ENCODE results near the gene RXRB. TPM values are rescaled to one million over a fixed set of nuclear protein-coding genes. Genes with fewer than 3 reads are reported as not detected.
A peak's percentile ranks its signal among the peaks of the same experiment; 100 is the strongest.

RXRB gene
- total RNA-seq, 1 donor from 2014 or later: 58.3 TPM

DNA sequence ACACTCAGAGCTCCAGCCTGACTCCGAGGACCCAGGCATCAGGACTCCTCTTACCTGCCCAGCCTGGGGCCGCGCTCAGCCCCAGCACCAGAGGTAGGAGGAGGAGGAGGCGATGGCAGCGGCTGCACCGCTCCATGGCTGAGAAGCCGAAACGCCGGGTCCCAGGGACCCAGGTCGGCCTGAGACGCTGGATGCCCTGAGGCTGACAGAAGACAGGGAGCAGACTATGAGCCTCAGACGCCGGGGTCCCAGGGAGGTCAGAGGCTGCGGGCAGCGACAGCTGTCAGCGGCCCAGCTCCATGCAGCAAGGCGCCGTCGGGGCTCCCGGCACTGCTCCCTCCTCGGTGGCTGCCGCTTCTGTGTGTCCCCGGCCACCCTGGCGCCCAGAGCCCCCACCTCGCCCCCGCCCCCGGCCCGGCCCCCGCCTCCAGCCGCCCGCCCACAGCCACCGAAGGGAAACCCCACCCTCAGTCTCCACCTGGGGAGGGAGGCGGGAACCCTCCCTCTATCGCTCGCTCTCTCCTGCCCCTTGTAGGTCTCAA lies 8.3 kb downstream of the RXRB start, which contains the start of gene COL11A2:
Gene COL11A2 (minus strand): TSS at position 363 of the 542 bp plus-strand sequence. CDS start 227 bp downstream, at position 136.
- H3K9me3 Mint-ChIP-seq (ENCODE audit: unreplicated experiment): no peaks in the 10 kb centered on the region

DNA sequence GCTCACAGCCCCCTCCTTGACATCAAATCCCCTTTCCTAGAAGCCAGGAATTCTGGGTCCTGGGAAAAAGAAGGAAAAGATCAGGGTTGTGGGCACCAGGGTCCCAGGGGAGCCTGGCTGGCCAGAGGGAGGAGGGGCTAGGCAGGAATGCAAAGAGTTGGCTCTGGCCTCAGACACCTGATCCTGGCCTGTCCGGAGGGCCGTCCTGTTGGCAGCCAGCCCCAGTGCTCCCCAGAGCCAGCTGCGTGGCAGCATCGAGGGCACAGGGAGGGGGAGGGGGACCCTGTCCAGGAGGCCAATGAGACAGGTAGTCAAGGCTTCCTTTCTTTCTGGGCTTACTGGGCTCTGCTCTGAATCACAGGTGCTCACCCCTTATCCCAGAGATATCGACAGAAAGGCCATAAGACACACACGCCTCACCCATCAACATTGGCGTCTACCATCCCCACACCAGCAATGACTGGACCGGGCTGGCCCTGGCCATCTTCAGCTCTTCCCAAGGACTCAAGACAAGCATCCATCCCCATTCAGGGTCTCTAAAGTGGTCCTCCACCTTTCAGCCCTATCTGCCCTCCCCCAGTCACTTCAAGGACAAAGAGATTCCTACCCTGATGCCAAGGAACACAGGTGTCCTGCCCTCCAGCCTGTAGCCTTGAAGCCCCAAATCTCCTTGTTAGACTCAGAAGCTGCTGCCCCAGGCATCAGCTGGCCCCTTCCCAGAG lies 8.9 kb downstream of the RXRB start:
- Mint-ChIP-seq H3K9me3 (ENCODE audit: unreplicated experiment) (no peaks in the 10 kb centered on the region), H3K4me1 (ENCODE audit: unreplicated experiment) (peaks cover 28% of the 10 kb centered on the region), H3K27ac (ENCODE audit: unreplicated experiment) (peak overlapping the region; percentile 2), H3K27me3 (ENCODE audit: unreplicated experiment) (peaks cover 15% of the 10 kb centered on the region), H3K36me3 (ENCODE audit: unreplicated experiment) (peaks cover 30% of the 10 kb centered on the region), H3K4me3 (ENCODE audit: unreplicated experiment) (peak overlapping the region; percentile 16)
- TF ChIP-seq, protein P1, sequence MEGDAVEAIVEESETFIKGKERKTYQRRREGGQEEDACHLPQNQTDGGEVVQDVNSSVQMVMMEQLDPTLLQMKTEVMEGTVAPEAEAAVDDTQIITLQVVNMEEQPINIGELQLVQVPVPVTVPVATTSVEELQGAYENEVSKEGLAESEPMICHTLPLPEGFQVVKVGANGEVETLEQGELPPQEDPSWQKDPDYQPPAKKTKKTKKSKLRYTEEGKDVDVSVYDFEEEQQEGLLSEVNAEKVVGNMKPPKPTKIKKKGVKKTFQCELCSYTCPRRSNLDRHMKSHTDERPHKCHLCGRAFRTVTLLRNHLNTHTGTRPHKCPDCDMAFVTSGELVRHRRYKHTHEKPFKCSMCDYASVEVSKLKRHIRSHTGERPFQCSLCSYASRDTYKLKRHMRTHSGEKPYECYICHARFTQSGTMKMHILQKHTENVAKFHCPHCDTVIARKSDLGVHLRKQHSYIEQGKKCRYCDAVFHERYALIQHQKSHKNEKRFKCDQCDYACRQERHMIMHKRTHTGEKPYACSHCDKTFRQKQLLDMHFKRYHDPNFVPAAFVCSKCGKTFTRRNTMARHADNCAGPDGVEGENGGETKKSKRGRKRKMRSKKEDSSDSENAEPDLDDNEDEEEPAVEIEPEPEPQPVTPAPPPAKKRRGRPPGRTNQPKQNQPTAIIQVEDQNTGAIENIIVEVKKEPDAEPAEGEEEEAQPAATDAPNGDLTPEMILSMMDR (IDR thresholded peaks at IDR 0.05): no peak
- DNase-seq (ENCODE audit: extremely low spot score, unreplicated experiment): no peak

More for the DNA sequence above, 8.3 kb downstream of the RXRB start, which contains the start of gene COL11A2:
- Mint-ChIP-seq H3K27me3 (ENCODE audit: unreplicated experiment) (peaks cover 12% of the 10 kb centered on the region), H3K4me1 (ENCODE audit: unreplicated experiment) (peaks cover 29% of the 10 kb centered on the region), H3K27ac (ENCODE audit: unreplicated experiment) (peak within 1 kb of the TSS; percentile 2), H3K4me3 (ENCODE audit: unreplicated experiment) (peak within 1 kb of the TSS; percentile 61), H3K36me3 (ENCODE audit: unreplicated experiment) (peaks cover 32% of the 10 kb centered on the region)
- TF ChIP-seq, protein P1 (IDR thresholded peaks at IDR 0.05): no peak
- no peak for DNase-seq (ENCODE audit: extremely low spot score, unreplicated experiment)

DNA sequence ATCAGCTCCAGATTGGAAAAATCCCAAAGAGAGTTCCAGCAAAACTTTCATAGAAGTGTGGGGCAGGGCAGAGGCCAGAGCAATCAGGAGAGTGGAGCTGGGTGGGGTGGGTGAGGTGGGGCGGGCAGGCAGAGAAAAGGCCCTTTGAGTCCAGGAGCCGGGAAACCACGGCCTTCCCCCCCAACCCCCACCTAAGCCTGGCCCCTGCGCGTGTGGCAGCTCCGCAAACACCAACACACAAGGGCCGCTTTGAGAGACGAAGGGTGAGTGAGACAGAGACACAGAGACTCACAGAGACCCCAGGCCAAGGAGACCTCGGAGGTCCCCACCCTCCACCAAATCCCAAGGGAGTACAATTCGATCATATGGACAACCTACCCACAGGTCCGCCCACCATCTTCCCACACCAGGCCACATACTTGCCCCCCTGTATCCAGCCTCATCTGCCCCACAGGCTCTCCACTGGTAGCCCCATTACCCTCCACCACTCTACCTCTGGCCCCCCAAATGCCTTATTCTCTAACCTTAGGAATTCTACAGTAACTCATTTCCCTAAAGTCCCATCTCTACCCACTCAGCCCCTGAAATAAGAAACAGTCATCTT lies 9.9 kb downstream of the RXRB start:
- Mint-ChIP-seq H3K4me3 (ENCODE audit: unreplicated experiment) (no peak overlapping the region), H3K27me3 (ENCODE audit: unreplicated experiment) (peaks cover 21% of the 10 kb centered on the region), H3K4me1 (ENCODE audit: unreplicated experiment) (peaks cover 28% of the 10 kb centered on the region), H3K36me3 (ENCODE audit: unreplicated experiment) (peaks cover 22% of the 10 kb centered on the region), H3K9me3 (ENCODE audit: unreplicated experiment) (no peaks in the 10 kb centered on the region), H3K27ac (ENCODE audit: unreplicated experiment) (no peak overlapping the region)
- TF ChIP-seq, protein P1 (IDR thresholded peaks at IDR 0.05): no peak
- DNase-seq (ENCODE audit: extremely low spot score, unreplicated experiment): no peak

DNA sequence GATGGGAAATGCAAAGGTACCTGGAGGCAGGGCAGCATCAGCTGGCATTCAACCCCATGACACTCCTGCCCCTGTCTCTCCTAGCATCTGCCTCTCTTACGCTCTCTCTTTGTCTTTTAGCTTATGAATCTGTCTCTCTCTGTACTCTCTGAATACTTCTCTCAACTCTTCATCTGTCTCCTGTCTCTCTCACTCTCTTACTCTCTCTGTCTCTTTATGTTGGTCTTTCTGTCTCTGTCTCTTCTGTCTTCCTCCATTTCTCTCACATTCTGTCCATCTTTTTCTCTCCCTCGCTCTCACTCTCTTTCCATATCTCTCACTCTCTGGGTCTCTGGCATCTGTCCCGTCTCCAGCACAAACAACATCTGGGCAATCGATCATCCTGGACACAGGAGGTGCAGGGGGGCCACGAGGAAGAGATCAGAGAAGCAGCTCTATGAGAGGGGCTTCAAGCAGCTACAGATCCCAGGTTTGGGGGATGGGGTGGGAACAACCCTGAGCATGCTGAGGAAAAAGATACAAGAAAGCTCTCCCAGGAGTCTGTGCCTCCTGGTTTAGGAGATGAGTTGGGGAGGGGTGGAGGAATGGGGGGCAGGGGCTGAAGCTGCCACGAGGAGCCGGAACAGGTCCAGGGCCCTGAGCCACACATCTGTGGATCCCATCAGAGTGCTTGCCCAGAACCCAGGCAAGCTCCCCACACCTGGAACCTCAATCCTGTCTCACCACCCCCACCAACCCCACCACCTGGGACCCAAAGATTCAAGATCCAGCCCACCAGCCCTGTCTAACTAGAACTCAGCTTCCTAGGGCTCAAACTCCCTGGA lies 10.6 kb downstream of the RXRB start:
- Mint-ChIP-seq H3K27ac (ENCODE audit: unreplicated experiment) (no peak overlapping the region), H3K9me3 (ENCODE audit: unreplicated experiment) (no peaks in the 10 kb centered on the region), H3K4me1 (ENCODE audit: unreplicated experiment) (peaks cover 28% of the 10 kb centered on the region), H3K27me3 (ENCODE audit: unreplicated experiment) (peaks cover 21% of the 10 kb centered on the region), H3K36me3 (ENCODE audit: unreplicated experiment) (peaks cover 15% of the 10 kb centered on the region), H3K4me3 (ENCODE audit: unreplicated experiment) (no peak overlapping the region)
- TF ChIP-seq, protein P1 (IDR thresholded peaks at IDR 0.05): no peak
- DNase-seq (ENCODE audit: extremely low spot score, unreplicated experiment): no peak

All from osteocyte (in vitro differentiated cells).